Measurements from ENCODE around the gene TMEM245.
"Not testable (repeated sequence)": the region's sequence is repeated elsewhere in the genome, so short reads cannot be mapped to it uniquely, and the experiment has no call there.

Gene TMEM245

GRCh38 chr9:109132567-109133021 lies 12.8 kb upstream of the TMEM245 start:
- DNase-seq: no peak

- no peak for DNase-seq
Measured at GRCh38 chr9:109129470-109130197, 9.9 kb upstream of the TMEM245 start.

GRCh38 chr9:109126671-109127070 lies 6.9 kb upstream of the TMEM245 start:
- not testable (repeated sequence) for DNase-seq

DNA sequence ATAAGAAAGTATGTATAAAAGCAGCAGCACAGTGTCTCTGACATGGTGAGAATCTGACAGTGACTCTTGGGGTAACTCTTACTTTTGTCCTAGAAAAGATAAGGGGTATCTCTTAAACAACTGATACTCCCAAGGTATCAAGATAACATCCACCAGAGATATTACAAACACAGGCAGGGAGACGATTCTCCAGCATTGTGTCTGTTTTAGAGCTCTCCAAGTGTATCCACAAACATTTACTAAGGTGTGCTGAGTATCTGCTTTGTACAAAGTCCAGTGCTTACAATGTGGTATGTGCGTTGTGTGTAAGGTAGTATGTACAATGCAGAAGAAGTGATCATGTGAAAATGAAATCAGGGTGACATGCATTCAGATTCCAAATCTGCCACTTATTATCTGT lies 4.4 kb upstream of the TMEM245 start:
- DNase-seq: no peak

- no peak for DNase-seq
Measured at GRCh38 chr9:109122726-109123621, 3.2 kb upstream of the TMEM245 start.

DNA sequence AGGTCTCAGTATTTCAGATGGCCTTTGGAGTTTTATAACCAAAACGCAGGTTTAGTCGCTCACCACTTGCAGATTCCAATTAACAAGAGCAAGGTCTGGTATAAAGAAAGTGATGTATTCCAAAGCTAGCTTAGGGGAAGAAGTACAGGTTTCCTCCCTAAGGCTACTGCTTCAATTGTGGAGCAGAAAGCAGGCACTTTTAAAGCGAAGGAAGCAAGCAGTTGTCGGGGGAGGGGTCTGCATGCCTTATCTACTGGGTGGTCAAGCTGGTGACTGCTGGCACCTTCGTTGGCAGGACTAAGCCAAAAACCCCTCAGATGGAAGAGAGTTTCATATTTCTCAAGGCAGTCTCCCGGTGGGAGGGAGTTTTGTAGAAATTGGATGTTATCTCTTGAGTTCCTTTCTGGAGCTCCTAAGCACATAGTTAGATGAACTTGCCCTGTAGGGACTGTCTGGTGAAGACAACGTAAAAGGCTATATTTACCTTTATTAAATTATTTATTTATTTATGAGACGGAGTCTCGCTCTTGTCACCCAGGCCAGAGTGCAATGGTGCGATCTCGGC lies 1.6 kb upstream of the TMEM245 start:
- no peak for DNase-seq

GRCh38 chr9:109120204-109120789 lies 550 bp upstream of the TMEM245 start:
- DNase-seq: no peak

- peak in 1 of 2 experiments; percentile 32 for DNase-seq
Measured at GRCh38 chr9:109118808-109119438, 824 bp downstream of the TMEM245 start.

DNA sequence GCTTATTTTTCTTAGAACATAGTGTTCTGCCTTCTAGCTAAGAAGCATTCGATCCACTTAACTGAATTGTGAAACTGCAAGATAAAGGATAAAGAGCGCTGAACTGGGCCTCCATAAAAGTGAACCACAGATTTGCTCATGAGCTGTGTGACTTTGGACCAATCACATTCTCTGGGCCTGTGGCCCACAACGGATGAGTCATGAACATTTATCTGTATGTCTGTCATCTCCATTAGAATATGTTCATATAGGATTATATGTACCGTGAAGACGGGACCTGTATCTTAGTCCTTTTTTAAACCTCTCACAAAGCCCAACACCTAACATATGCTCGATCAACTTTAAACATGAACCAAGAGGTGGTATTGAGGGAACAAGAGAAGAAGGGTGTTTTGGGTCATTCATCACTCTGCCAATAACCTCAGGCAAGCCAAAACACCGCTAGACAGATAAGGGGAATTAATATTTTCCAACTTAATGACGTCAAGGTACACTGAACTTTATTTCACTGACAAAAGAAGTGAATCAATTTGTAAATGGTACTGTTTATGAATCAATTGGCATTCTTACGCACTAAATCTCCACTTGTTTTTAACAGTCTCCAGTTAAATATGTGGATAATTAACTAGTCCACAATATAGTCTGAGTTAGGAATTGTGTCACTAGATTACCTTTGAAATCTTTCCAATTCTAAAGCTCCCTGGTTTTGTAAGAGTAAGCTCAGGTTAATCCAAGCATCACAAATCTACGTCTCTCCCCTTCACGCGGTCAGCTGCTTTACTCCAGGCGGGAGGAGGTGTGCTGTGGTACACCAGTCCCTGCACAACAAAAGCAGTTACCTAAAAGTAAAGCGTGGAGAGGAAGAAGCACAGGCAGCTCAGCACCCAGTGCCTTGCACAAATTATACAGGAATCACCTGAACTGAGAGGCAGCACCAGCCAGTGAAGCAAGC lies 1.6 kb downstream of the TMEM245 start:
- DNase-seq: peak; percentile 45 to 58

- no peak for DNase-seq
Measured at GRCh38 chr9:109115931-109116526, 3.7 kb downstream of the TMEM245 start.

DNA sequence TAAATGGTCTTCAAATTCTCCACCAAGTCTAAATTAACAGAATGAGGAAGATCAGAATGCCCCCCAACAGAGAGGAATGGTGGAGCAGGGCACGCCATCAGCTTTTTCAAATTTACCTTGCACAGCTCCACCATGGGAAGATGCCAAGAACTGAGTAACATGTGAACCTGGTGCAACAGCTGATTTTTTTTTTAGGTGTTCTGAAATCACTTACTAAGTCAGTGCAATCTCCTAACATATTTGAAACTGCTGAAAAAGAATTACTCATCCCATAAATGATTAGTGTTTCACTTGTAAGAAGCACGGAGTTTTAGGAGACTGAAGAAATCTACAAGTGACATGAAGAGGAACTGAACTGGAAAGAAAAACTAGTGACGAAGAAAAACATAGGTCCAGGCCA lies 5.1 kb downstream of the TMEM245 start:
- no peak for DNase-seq

DNA sequence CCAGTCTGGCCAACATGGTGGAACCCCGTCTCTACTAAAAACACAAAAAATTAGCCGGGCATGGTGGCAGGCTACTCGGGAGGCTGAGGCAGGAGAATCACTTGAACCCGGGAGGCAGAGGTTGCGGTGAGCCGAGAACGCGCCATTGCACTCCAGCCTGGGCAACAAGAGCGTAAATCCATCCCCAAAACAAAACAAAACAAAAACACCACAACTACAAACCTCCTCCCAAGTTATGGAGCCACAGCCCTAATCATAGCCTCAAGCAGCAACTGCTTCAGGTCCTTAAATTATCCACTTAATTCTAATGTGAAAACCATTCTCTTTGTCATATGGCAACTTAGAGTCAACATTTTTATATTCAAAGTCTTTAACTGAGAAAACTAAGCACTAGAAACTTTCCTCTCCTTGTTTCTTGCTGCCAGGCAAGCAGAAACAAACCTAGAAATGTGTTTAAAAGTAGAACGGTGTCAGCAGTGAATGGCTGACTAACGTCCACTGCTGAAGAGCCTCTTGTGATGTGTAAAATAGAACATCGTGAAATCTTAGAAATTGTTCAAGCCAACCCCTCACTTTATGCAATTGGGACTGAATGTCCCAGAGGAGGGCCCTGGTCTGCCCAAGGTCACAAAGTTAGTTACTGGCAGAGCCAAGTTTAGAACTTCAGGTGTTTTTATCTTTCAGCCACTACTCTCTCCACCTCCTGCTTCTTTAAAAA lies 5.7 kb downstream of the TMEM245 start:
- no peak for DNase-seq

- no peak for DNase-seq
Measured at GRCh38 chr9:109113254-109113653, 6.5 kb downstream of the TMEM245 start.

GRCh38 chr9:109110329-109111021 lies 9.3 kb downstream of the TMEM245 start:
- no peak for DNase-seq

- DNase-seq: no peak
Measured at GRCh38 chr9:109109967-109110328, 9.8 kb downstream of the TMEM245 start.

DNA sequence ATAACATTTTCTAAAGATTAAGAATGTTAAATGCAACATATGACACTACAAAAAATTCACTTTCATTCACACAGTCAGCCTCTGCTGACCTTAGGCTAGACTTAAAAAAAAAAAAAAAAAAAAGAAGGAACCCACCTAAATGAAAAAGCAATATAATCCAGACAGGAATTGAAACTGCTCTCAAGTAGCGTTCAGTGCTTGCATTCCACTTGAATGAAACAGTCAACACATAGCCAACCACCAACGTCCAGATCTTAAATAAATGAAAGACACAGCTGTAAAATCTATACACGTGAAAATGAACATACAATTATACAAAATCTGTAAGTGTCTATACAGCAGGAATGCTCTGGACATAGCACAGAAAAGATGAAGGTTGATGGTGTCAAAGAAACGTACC lies 11.4 kb downstream of the TMEM245 start:
- DNase-seq: no peak

- DNase-seq: no peak
Measured at GRCh38 chr9:109107402-109108240, 12.1 kb downstream of the TMEM245 start.

GRCh38 chr9:109101810-109102209 lies 17.9 kb downstream of the TMEM245 start:
- DNase-seq: no peak

DNA sequence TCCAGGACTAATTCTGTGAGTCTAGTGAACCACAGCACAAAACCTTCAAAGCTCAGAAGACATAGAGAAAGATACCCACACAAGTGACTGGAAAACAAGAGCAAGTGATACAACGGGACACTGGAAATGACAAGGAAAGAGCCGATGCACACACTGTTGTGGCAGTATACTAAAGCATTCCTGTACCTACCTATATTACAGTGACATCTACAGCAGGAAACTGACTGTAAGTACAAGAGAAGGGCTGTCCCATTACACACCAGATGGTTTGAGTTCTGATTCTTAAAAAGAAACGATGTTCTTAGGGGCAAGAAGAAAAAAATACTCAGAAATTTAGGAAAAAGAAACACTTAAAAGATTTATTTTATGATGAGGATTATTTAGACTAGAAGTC lies 18.5 kb downstream of the TMEM245 start:
- no peak for DNase-seq

All from activated T-cell treated with anti-CD3 and anti-CD28 coated beads, Interleukin-2, amount 50 U/mL, for 48 hours (primary cell).